Small intestine (tissue), 7 donors: ENCODE results near the gene NEAT1. TPM values are rescaled to one million over a fixed set of nuclear protein-coding genes. Genes with fewer than 3 reads are reported as not detected.

Experiments used
- DNase-seq, 2 donors: peaks; one replicate each; pipeline versions ENCODE4 v3.0.0 to v3.0.0-alpha.2; 2013
- FAIRE-seq: peaks from 2 replicates; lab custom pipeline; 2012; peaks lifted over from hg19 to GRCh38; lab: Jason Lieb, UNC
- H3K27ac ChIP-seq, 3 donors: one replicate each; pipeline ENCODE4 v1.5.1; 2013; ENCODE audit warnings: low read length in 2 of 3, mild to moderate bottlenecking in 2 of 3, control low read depth in 1 of 3, inconsistent platforms in 1 of 3, low read depth in 1 of 3, moderate library complexity in 1 of 3
- H3K27me3 ChIP-seq, 3 donors: one replicate each; pipeline ENCODE4 v1.6.1; 2013; ENCODE audit warnings: low read length in 3 of 3, inconsistent platforms in 1 of 3; ENCODE audit not compliant: control insufficient read depth in 3 of 3, insufficient read depth in 3 of 3
- H3K36me3 ChIP-seq, 3 donors: one replicate each; pipeline ENCODE4 v1.6.1; 2013; ENCODE audit warnings: low read length in 3 of 3, inconsistent platforms in 1 of 3, low read depth in 1 of 3, mild to moderate bottlenecking in 1 of 3, moderate library complexity in 1 of 3; ENCODE audit not compliant: control insufficient read depth in 3 of 3, insufficient read depth in 2 of 3
- H3K4me1 ChIP-seq, 3 donors: one replicate each; pipeline ENCODE4 v1.6.1; 2013; ENCODE audit warnings: low read length in 2 of 3, inconsistent platforms in 1 of 3, low read depth in 1 of 3, mild to moderate bottlenecking in 1 of 3, moderate library complexity in 1 of 3; ENCODE audit not compliant: control insufficient read depth in 3 of 3, insufficient read depth in 2 of 3
- H3K4me3 ChIP-seq, 3 donors: one replicate each; pipeline ENCODE4 v1.5.1; 2013; ENCODE audit warnings: low read length in 3 of 3, control low read depth in 1 of 3, inconsistent platforms in 1 of 3, low read depth in 1 of 3, mild to moderate bottlenecking in 1 of 3, moderate library complexity in 1 of 3
- H3K9me3 ChIP-seq, 2 donors: one replicate each; pipeline ENCODE4 v1.6.1; 2013; ENCODE audit warnings: low read depth in 1 of 2, low read length in 1 of 2; ENCODE audit not compliant: control insufficient read depth in 2 of 2, insufficient read depth in 1 of 2
- WGBS, 3 donors: extraction: QIAGEN DNeasy Blood & Tissue Kit; methylation state at CpG; one replicate each; pipeline ENCODE4 v1.1.7; 2013; 5-methylcytosine and 5-hydroxymethylcytosine counted together
- polyA plus RNA-seq, 4 donors: library from polyadenylated mRNA; stranded (reverse) in 3 of 4; unstranded in 1 of 4; fragments of 200-250 nt in 3 of 4; fragments of 120-200 nt in 1 of 4; gene quantifications; one replicate each; pipeline versions ENCODE4 v1.2.1 to v1.2.3, GENCODE V29; 2013
- donor health status: healthy with polysubstance abuse.
- donor health status: control.
- donor health status: control.
- donor health status: Bipolar disorder and iron deficiency.
- donor health status: healthy.

The NEAT1 gene
- polyA plus RNA-seq, 4 donors: 256 to 3,420 (median 1,041) TPM

DNA sequence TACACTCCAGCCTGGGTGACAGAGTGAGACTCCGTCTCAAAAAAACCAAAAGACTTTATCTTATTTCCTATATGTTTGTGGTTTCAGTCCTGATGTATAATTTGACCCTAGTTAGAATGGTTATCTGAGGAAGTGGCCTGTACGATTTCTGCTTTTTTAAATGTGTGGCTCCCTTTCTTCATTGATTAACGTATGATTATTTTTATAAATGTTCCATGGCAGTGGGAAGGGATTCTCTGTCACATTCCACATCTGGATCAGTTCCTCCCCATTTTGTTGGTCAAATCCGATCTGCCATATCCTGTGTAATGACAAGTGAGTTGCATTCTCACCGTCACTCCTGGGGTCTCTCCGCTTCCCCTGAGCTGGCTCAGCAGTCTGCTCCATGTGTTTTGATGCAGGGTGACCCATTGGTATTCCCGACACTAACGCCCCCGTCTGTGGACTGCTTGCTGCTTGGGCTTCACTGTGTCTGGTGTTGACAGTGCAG is 20.3 kb downstream of the NEAT1 start:
- H3K9me3 ChIP-seq: no peaks in the 10 kb centered on the region
- peaks cover 0 to 52% (median 2%) of the 10 kb centered on the region in 3 donors for H3K36me3 ChIP-seq
- no peaks in the 10 kb centered on the region for H3K27me3 ChIP-seq
- 66 to 84% (median 79%) methylated on average over 9 of the region's 9 CpGs for WGBS, 3 donors
- no peak overlapping the region for H3K4me3 ChIP-seq
- H3K4me1 ChIP-seq: peaks cover 0 to 7% (median 0%) of the 10 kb centered on the region in 3 donors
- DNase-seq (peak in 1 of 2 donors; percentile 14), FAIRE-seq (no peak)
- peak overlapping the region in 1 of 3 donors; percentile 72 for H3K27ac ChIP-seq

DNA sequence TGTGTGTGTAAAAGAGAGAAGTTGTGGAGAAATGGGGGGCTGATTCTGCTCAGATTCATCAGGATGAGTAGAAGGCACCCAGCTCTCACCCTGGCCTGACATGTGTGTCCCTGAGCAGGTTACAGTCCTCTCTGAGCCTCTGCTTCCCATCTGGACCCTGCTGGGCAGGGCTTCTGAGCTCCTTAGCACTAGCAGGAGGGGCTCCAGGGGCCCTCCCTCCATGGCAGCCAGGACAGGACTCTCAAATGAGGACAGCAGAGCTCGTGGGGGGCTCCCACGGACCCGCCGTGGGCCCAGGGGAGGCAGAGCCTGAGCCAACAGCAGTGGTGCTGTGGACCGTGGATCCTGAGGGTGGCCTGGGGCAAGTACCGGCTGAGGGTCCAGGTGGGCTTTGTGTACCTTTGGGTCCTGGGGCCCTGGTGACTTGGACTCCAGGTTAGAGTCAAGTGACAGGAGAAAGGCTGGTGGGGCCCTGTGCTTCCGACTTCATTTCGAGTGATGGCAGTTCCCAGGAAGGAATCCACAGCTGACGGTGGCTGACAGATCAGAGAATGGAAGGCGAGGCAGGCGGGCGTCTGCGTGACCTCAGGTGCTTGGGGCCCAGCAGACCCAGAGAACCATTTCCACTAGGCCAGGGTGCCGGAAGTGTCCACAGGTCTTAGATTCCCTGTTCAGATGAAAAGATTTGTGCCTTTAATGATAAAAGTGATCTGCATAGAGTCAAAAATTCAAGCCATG is 21.9 kb downstream of the NEAT1 start:
- 77 to 88% (median 82%) methylated on average over 14 of the region's 14 CpGs for WGBS, 3 donors
- Histone ChIP-seq H3K9me3 (peaks cover 0 to 2% of the 10 kb centered on the region in 2 donors), H3K4me3 (no peak overlapping the region), H3K27ac (peak overlapping the region in 2 of 3 donors; percentile 33 to 72), H3K4me1 (peaks cover 0 to 7% (median 0%) of the 10 kb centered on the region in 3 donors), H3K27me3 (no peaks in the 10 kb centered on the region), H3K36me3 (peaks cover 0 to 49% (median 2%) of the 10 kb centered on the region in 3 donors)
- FAIRE-seq (no peak), DNase-seq (peak in 1 of 2 donors; percentile 14)

DNA sequence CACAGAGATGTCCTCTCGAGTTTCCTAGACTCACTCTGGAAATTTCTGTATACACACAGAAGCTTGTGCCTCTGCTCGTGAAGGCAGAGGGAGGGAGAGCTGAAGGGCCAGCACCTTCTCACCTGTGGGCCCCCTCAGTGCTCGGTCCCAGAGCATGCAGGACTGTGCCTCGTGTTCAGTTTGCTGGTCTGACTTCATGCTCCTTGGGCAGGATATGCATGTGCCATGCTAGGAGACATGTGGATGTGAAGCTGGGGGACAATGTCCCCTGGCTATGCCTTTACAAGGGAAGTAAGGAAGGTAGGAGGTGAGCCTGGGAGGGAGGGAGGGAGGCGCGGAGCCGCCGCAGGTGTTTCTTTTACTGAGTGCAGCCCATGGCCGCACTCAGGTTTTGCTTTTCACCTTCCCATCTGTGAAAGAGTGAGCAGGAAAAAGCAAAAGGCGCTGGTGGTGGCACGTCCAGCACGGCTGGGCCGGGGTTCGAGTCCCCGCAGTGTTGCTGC is 22.6 kb downstream of the NEAT1 start:
- Histone ChIP-seq H3K27me3 (no peaks in the 10 kb centered on the region), H3K9me3 (peaks cover 0 to 2% of the 10 kb centered on the region in 2 donors), H3K4me3 (no peak overlapping the region), H3K36me3 (peaks cover 0 to 49% (median 0%) of the 10 kb centered on the region in 3 donors), H3K4me1 (peaks cover 0 to 7% (median 0%) of the 10 kb centered on the region in 3 donors), H3K27ac (peak overlapping the region in 2 of 3 donors; percentile 17 to 51)
- DNase-seq: peak in 1 of 2 donors; percentile 24
- WGBS, 3 donors: 83 to 86% (median 84%) methylated on average over 15 of the region's 15 CpGs
- no peak for FAIRE-seq

DNA sequence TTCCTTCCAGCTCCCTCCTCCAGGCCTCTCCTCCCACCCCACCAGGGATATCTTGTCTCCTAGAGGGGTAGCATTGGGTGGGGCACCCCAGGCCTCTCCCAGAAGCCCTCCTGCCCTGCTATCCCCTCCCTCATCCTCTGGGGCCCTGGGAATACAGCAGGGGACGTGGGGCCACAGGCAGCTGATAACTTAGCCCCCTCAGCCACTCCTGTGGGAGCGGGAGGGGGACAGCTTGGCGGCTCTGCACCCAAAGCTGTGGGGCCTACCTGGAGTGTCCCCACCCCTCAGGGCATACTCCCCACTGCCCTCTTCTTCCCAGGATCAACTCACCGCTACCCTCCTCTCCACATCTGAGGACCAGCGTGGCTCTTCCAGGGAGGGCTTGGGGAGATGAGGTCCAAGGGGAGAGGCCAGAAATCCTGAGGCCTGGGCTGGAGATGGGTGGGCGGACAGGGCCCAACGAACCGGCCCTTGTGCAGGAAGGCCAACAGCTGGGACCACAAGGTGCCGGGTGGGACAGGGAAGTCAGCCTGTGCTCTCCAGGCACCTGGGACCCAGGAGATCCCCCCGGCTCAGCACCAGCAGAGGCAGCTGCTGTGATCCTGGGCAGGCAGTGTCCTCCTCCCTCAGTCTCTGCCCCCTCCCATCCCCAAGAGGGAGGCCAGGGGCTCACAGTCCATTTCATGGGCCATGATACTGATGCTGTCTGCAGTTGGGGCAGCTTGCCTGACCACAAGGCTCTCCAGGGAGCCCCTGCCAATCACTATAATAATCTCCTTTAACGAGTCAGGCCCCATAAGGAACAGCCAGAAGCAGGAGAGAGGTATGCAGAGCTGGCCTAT is 23.2 kb downstream of the NEAT1 start:
- H3K9me3 ChIP-seq: peaks cover 0 to 2% of the 10 kb centered on the region in 2 donors
- peaks cover 0 to 49% (median 0%) of the 10 kb centered on the region in 3 donors for H3K36me3 ChIP-seq
- peak; percentile 8 to 24 for DNase-seq
- H3K27me3 ChIP-seq: no peaks in the 10 kb centered on the region
- 75 to 84% (median 79%) methylated on average over 11 of the region's 11 CpGs for WGBS, 3 donors
- H3K4me1 ChIP-seq: peaks cover 0 to 7% (median 0%) of the 10 kb centered on the region in 3 donors
- H3K4me3 ChIP-seq: no peak overlapping the region
- FAIRE-seq: no peak
- H3K27ac ChIP-seq: peak overlapping the region in 2 of 3 donors; percentile 17 to 51

DNA sequence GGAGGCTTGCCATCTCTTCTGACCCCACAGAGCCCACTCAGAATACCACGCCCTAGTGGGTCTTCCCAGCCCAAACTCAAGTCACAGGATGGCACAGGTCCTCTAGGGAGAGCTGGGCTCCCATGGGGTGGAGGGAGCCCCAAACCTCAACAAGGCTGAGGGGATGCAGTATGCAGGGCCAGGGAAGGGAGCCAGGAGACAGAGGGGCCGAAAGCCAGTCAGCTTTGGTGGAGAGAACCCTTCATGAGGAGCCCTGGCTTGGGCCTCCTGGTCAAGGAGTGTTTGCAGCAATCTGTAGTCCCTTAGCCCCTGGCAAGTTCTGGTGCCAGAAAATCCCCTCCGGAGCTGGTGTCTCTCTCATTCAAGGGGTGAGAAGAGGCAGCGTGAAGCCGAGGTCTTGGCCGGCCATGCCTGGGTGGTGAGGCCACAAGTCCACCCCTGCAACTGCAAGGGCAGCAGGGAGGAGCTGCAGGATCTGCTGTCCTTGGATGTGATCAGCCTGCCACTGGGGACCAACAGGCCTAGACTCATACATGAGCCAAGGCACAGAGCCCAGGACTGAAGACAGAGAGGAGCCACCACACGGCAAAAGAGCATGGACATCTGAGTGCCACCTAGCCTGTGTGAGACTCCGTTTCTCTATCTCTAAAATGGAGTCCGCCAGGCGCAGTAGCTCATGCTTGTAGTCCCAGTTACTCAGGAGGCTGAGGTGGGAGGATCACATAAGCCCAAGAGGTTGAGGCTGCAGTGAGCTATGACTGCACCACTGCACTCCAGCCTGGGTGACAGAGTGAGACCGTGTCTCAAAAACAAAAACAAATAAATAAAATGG is 24.1 kb downstream of the NEAT1 start:
- H3K27ac ChIP-seq: peak overlapping the region in 1 of 3 donors; percentile 51
- H3K9me3 ChIP-seq: peaks cover 0 to 2% of the 10 kb centered on the region in 2 donors

DNA sequence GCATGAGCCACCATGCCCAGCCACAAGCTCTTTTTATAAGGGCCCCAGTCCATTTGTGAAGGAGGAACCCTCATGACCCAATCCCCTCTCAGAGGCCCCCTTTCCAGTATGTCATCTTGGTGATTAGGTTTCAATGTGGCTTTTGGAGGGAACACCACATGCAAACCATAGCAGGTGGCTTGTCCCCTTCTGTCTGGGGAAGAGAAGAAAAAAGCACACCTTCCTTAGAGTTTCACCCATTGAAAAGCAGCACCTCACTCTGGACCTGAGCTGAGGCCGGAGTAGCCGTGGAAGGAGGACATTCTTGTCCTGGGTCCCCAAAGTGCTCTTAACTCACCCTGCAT is 25.4 kb downstream of the NEAT1 start:
- H3K27me3 ChIP-seq: no peaks in the 10 kb centered on the region
- peaks cover 0 to 2% of the 10 kb centered on the region in 2 donors for H3K9me3 ChIP-seq
- no peak for DNase-seq
- no peaks in the 10 kb centered on the region for H3K4me1 ChIP-seq
- H3K27ac ChIP-seq: peak overlapping the region in 1 of 3 donors; percentile 79
- 80 to 93% (median 83%) methylated on average over 2 of the region's 2 CpGs for WGBS, 3 donors
- FAIRE-seq: no peak
- no peak overlapping the region for H3K4me3 ChIP-seq
- peaks cover 0 to 38% (median 0%) of the 10 kb centered on the region in 3 donors for H3K36me3 ChIP-seq

More for the DNA sequence above, 24.1 kb downstream of the NEAT1 start:
- WGBS, 3 donors: 87 to 90% (median 88%) methylated on average over 11 of the region's 11 CpGs
- DNase-seq (peak in 1 of 2 donors; percentile 25), FAIRE-seq (no peak)
- Histone ChIP-seq H3K4me1 (peaks cover 0 to 7% (median 0%) of the 10 kb centered on the region in 3 donors), H3K27me3 (no peaks in the 10 kb centered on the region), H3K4me3 (no peak overlapping the region), H3K36me3 (peaks cover 0 to 46% (median 0%) of the 10 kb centered on the region in 3 donors)

DNA sequence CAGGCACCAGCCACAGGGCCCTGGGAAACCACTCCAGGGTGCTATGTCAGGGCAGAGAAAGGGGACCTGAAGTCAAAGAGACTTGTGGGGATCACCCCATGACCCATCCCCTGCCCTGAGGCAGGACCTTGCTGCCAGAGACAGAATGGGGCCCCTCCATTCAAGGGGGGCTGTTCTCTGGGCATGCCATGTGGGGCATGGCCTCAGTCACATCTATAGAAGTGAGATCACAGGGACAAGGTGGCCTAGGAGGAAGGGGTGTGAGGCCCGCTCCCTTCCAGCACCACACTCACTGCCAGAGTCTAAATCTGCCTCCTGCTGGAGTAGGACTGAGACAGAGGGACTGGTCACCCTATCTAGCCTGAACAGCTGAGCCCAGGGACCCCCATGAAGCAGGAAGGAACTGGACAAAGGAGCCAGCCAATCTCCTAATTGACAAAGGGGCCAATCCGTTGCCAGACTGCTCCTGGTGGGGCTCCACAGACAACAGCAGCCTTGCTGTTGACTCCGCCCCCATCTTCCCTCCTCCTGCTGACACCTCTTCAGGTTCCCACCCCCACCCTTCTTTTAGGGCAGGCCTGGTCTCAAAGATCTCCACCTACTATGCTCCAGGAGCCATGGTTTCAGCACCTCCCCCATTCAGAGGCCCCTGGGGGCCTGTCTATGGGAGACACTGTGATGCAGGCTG is 26.0 kb downstream of the NEAT1 start:
- H3K36me3 ChIP-seq: peaks cover 0 to 34% (median 0%) of the 10 kb centered on the region in 3 donors
- no peaks in the 10 kb centered on the region for H3K4me1 ChIP-seq
- FAIRE-seq: no peak
- no peak for DNase-seq
- no peak overlapping the region for H3K4me3 ChIP-seq
- H3K27me3 ChIP-seq: no peaks in the 10 kb centered on the region
- 77 to 92% (median 80%) methylated on average over 3 of the region's 3 CpGs for WGBS, 3 donors
- peak overlapping the region in 1 of 3 donors; percentile 79 for H3K27ac ChIP-seq
- peaks cover 0 to 2% of the 10 kb centered on the region in 2 donors for H3K9me3 ChIP-seq
